Liver (tissue), 9 donors: ENCODE measurements around the gene CD46. TPM values are rescaled to one million over a fixed set of nuclear protein-coding genes. Genes with fewer than 3 reads are reported as not detected.

Experiments
- DNase-seq: peaks from one replicate; pipeline ENCODE4 v3.0.0-alpha.2; 2017; ENCODE audit warnings: low spot score
- H3K27ac ChIP-seq, 2 donors: one replicate each; pipeline ENCODE4 v1.7.0; 2013; ENCODE audit warnings: inconsistent platforms in 2 of 2, low read length in 2 of 2, control low read depth in 1 of 2, low read depth in 1 of 2, mild to moderate bottlenecking in 1 of 2
- H3K27me3 ChIP-seq, 4 donors: one replicate each; pipeline versions ENCODE4 v1.6.1 to v1.7.0; 2013; ENCODE audit warnings: low read length in 3 of 4, inconsistent platforms in 1 of 4, mild to moderate bottlenecking in 1 of 4, moderate library complexity in 1 of 4; ENCODE audit not compliant: control insufficient read depth in 4 of 4, insufficient read depth in 4 of 4
- H3K36me3 ChIP-seq, 4 donors: one replicate each; pipeline versions ENCODE4 v1.6.1 to v1.7.0; 2013; ENCODE audit warnings: low read length in 3 of 4, mild to moderate bottlenecking in 3 of 4, low read depth in 1 of 4, moderate library complexity in 1 of 4; ENCODE audit not compliant: control insufficient read depth in 4 of 4, insufficient read depth in 3 of 4
- H3K4me1 ChIP-seq, 4 donors: one replicate each; pipeline versions ENCODE4 v1.6.1 to v1.7.0; 2013; ENCODE audit warnings: low read length in 3 of 4, mild to moderate bottlenecking in 3 of 4, moderate library complexity in 1 of 4; ENCODE audit not compliant: control insufficient read depth in 4 of 4, insufficient read depth in 4 of 4
- H3K4me3 ChIP-seq, 3 donors: one replicate each; pipeline versions ENCODE4 v1.6.1 to v1.7.0; 2013; ENCODE audit warnings: low read length in 3 of 3, control low read depth in 1 of 3, low read depth in 1 of 3, mild to moderate bottlenecking in 1 of 3
- H3K9ac ChIP-seq, 2 donors: one replicate each; pipeline ENCODE4 v1.7.0; 2013; ENCODE audit warnings: low read length in 2 of 2, mild to moderate bottlenecking in 2 of 2, moderate library complexity in 2 of 2, control low read depth in 1 of 2, low read depth in 1 of 2
- H3K9me3 ChIP-seq, 4 donors: one replicate each; pipeline versions ENCODE4 v1.6.1 to v1.7.0; 2013; ENCODE audit warnings: low read length in 3 of 4; ENCODE audit not compliant: control insufficient read depth in 4 of 4
- ATF3 ChIP-seq: IDR thresholded peaks from 2 replicates; pipeline ENCODE4 v1.6.1; 2016; ENCODE audit warnings: antibody characterized with exemption
- EGR1 ChIP-seq, 2 donors: IDR thresholded peaks; 2 replicates each; pipeline ENCODE4 v1.6.1; 2016 to 2018; ENCODE audit warnings: antibody characterized with exemption in 2 of 2, low read depth in 2 of 2
- FOXA1 ChIP-seq: IDR thresholded peaks from 2 replicates; pipeline ENCODE4 v1.6.1; 2016; ENCODE audit warnings: antibody characterized with exemption
- FOXA2 ChIP-seq: IDR thresholded peaks from 2 replicates; pipeline ENCODE4 v1.6.1; 2016; ENCODE audit warnings: antibody characterized with exemption
- GABPA ChIP-seq, 2 donors: IDR thresholded peaks in 1 of 2; conservative IDR thresholded peaks in 1 of 2; 2 replicates each; pipeline ENCODE4 v1.6.1; 2016; ENCODE audit warnings: antibody characterized with exemption in 2 of 2, mild to moderate bottlenecking in 1 of 2, moderate library complexity in 1 of 2
- HNF4A ChIP-seq, 2 donors: conservative IDR thresholded peaks; 2 replicates each; pipeline ENCODE4 v1.6.1; 2016; ENCODE audit warnings: antibody characterized with exemption in 2 of 2, mild to moderate bottlenecking in 2 of 2
- HNF4G ChIP-seq: IDR thresholded peaks from 2 replicates; pipeline ENCODE4 v1.6.1; 2016; ENCODE audit warnings: antibody characterized with exemption
- JUND ChIP-seq, 2 donors: IDR thresholded peaks; 2 replicates each; pipeline ENCODE4 v1.6.1; 2016; ENCODE audit warnings: antibody characterized with exemption in 2 of 2
- MAX ChIP-seq: IDR thresholded peaks from 2 replicates; pipeline ENCODE4 v1.6.1; 2016; ENCODE audit warnings: antibody characterized with exemption
- NR2F2 ChIP-seq: IDR thresholded peaks from 2 replicates; pipeline ENCODE4 v1.6.1; 2016; ENCODE audit warnings: antibody characterized with exemption
- RAD21 ChIP-seq, 2 donors: IDR thresholded peaks; 2 replicates each; pipeline ENCODE4 v1.6.1; 2016; ENCODE audit warnings: antibody characterized with exemption in 2 of 2, mild to moderate bottlenecking in 2 of 2
- RXRA ChIP-seq, 2 donors: IDR thresholded peaks; 2 replicates each; pipeline ENCODE4 v1.6.1; 2017 to 2018; ENCODE audit warnings: antibody characterized with exemption in 2 of 2, mild to moderate bottlenecking in 1 of 2
- SP1 ChIP-seq: IDR thresholded peaks from 2 replicates; pipeline ENCODE4 v1.6.1; 2018; ENCODE audit warnings: antibody characterized with exemption, mild to moderate bottlenecking
- TAF1 ChIP-seq: conservative IDR thresholded peaks from 2 replicates; pipeline ENCODE4 v1.6.1; 2016; ENCODE audit warnings: antibody characterized with exemption, mild to moderate bottlenecking
- YY1 ChIP-seq: IDR thresholded peaks from 2 replicates; pipeline ENCODE4 v1.6.1; 2016; ENCODE audit warnings: antibody characterized with exemption, mild to moderate bottlenecking
- WGBS: extraction: QIAGEN DNeasy Blood & Tissue Kit; methylation state at CpG from one replicate; pipeline ENCODE4 v1.1.7; 2013; 5-methylcytosine and 5-hydroxymethylcytosine counted together
- polyA plus RNA-seq, 2 donors: library from polyadenylated mRNA; stranded (reverse) in 1 of 2; unstranded in 1 of 2; fragments of 200-250 nt in 1 of 2; fragments of >200 nt in 1 of 2; fragmentation: Nextera tagmentation in 1 of 2; extraction: Ambion mirVana in 1 of 2; gene quantifications; one replicate each; pipeline versions ENCODE4 v1.2.1 to v1.2.3, GENCODE V29; 2013 to 2015
- total RNA-seq, 2 donors: library from RNA; depleted of rRNA; stranded (reverse); fragments of >200 nt; gene quantifications; one replicate each; pipeline ENCODE4 v1.2.3, GENCODE V29; 2014
- TF ChIP-seq, protein P1 (sequence below): IDR thresholded peaks from 2 replicates; pipeline ENCODE4 v1.6.1; 2016; ENCODE audit warnings: antibody characterized with exemption
- TF ChIP-seq, protein P2 (sequence below): fragments of 150-350 bp; IDR thresholded peaks from 2 replicates; pipeline ENCODE4 v1.5.1; 2017; ENCODE audit warnings: improper control_type of control experiment, low read depth, low read length; ENCODE audit not compliant: missing input control
- donor health status: healthy.
- donor health status: healthy.
- donor health status: healthy.
- donor health status: healthy.
- donor health status: healthy.

CD46 gene
- total and polyA plus RNA-seq, 4 donors: 71.3 to 177 (median 121) TPM

DNA sequence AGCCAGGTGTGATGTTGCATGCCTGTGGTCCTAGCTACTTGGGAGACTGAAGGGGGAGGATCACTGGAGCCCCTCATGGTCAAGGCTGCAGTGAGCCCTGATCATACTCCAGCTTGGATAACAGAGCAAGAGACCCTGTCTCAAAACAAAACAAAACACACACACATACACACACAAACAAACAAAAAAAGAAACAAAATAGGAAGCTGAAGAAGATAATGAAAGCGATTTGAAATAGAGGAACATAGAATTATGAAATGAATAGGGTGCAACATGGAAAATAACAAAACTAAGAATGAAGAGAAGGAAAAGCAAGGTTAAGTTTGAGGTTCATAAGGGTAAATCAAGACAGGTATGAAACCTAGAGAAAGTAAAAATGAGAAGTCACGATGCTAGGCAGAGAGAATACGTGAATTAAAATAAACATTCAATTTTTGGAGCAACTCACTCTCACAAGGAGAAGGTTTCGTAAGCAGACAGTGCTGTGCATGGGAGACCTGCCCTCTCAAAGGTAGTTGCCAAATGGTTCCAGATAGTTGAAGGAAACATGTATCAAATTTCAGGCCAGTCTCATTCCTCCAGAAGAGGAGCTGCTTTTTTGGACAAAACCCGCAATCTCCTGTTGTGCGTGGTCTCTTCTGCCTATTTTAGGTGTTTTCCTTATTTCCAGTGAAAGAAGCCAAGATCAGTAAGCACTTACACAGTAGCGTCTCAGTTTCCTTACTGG, 3.3 kb downstream of the CD46 start:
- Histone ChIP-seq H3K36me3 (peaks cover 0 to 18% (median 14%) of the 10 kb centered on the region in 4 donors), H3K4me3 (no peak overlapping the region), H3K27ac (peak overlapping the region; percentile 45 to 51), H3K4me1 (peaks cover 6 to 37% (median 28%) of the 10 kb centered on the region in 4 donors), H3K27me3 (no peaks in the 10 kb centered on the region), H3K9me3 (no peaks in the 10 kb centered on the region), H3K9ac (peak overlapping the region in 1 of 2 donors; percentile 42)
- WGBS: 48% methylated on average over 7 of the region's 7 CpGs
- no peak for DNase-seq
- TF ChIP-seq TAF1 (no peak), NR2F2 (no peak), SP1 (no peak), EGR1 (IDR thresholded peaks at IDR 0.05; ENCODE audit: low read depth in 2 of 2) (no peak), HNF4A (conservative IDR thresholded peaks at IDR 0.05) (peak in 1 of 2 donors; percentile 14)
- TF ChIP-seq, protein P1, sequence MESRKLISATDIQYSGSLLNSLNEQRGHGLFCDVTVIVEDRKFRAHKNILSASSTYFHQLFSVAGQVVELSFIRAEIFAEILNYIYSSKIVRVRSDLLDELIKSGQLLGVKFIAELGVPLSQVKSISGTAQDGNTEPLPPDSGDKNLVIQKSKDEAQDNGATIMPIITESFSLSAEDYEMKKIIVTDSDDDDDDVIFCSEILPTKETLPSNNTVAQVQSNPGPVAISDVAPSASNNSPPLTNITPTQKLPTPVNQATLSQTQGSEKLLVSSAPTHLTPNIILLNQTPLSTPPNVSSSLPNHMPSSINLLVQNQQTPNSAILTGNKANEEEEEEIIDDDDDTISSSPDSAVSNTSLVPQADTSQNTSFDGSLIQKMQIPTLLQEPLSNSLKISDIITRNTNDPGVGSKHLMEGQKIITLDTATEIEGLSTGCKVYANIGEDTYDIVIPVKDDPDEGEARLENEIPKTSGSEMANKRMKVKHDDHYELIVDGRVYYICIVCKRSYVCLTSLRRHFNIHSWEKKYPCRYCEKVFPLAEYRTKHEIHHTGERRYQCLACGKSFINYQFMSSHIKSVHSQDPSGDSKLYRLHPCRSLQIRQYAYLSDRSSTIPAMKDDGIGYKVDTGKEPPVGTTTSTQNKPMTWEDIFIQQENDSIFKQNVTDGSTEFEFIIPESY: no peak

DNA sequence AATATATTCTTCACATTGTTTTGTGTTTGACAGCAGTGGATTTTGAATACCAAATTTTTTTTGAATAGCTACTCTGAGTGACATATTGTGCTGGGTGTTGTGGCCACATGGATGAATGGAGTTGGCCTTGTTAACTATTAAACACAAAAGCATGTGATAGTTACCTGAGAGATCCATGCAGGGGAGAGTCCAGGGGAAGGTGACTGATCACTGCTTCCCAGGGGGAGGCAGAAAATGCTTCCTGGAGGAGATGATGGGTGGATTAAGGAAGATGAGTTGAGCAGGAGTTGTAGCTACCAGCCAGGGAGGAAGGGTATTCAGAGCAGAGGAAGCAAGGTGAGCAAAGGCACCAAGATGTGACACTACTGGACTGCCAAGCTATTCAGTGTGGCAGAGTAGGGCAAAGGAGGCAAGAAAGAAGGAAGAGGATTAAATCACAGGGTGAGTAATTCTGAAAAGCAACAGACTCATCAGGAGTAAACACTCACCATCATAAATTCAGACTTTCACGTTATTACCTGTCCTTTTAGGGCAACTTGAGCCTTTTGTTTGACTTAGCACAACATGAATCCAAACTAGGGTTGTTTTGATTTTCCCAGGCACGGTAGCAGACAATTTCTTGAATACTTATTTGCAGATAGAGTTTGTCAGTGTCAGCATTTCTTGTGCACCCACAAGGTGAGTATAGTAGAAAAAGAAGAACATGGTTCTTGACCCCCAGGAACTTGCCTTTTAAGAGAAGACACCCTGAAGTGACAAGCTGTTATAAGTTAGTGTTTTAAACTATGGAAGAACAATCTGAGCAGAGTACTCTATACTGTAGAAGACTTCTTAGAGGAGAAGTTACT, 4.2 kb downstream of the CD46 start:
- no peak overlapping the region for H3K4me3 ChIP-seq
- peaks cover 6 to 34% (median 28%) of the 10 kb centered on the region in 4 donors for H3K4me1 ChIP-seq
- H3K27me3 ChIP-seq: no peaks in the 10 kb centered on the region
- H3K9me3 ChIP-seq: no peaks in the 10 kb centered on the region
- peaks cover 0 to 24% (median 20%) of the 10 kb centered on the region in 4 donors for H3K36me3 ChIP-seq
- H3K9ac ChIP-seq: no peak overlapping the region
- peak overlapping the region; percentile 45 to 51 for H3K27ac ChIP-seq
- 28% methylated on average over 2 of the region's 2 CpGs for WGBS
- no peak for DNase-seq
- peak in 1 of 2 donors; percentile 16 for TF ChIP-seq HNF4A (conservative IDR thresholded peaks at IDR 0.05)
- TF ChIP-seq GABPA (IDR thresholded peaks at IDR 0.05 in 1 of 2, conservative IDR thresholded peaks at IDR 0.05 in 1 of 2): no peak

- Histone ChIP-seq H3K4me1 (peaks cover 0 to 2% (median 0%) of the 10 kb centered on the region in 4 donors), H3K9me3 (no peaks in the 10 kb centered on the region), H3K27me3 (no peaks in the 10 kb centered on the region), H3K36me3 (peaks cover 7 to 65% (median 52%) of the 10 kb centered on the region in 4 donors), H3K4me3 (no peak overlapping the region), H3K9ac (no peak overlapping the region), H3K27ac (no peak overlapping the region)
- DNase-seq: no peak
- WGBS: 90% methylated on average over 13 of the region's 13 CpGs
- TF ChIP-seq JUND (IDR thresholded peaks at IDR 0.05) (no peak), YY1 (no peak), HNF4G (no peak), FOXA1 (no peak), RAD21 (IDR thresholded peaks at IDR 0.05) (no peak), ATF3 (no peak), EGR1 (IDR thresholded peaks at IDR 0.05; ENCODE audit: low read depth in 2 of 2) (no peak), RXRA (IDR thresholded peaks at IDR 0.05) (no peak), NR2F2 (no peak), HNF4A (conservative IDR thresholded peaks at IDR 0.05) (no peak), FOXA2 (no peak), MAX (no peak)
- TF ChIP-seq, protein P1: no peak
- TF ChIP-seq, protein P2, sequence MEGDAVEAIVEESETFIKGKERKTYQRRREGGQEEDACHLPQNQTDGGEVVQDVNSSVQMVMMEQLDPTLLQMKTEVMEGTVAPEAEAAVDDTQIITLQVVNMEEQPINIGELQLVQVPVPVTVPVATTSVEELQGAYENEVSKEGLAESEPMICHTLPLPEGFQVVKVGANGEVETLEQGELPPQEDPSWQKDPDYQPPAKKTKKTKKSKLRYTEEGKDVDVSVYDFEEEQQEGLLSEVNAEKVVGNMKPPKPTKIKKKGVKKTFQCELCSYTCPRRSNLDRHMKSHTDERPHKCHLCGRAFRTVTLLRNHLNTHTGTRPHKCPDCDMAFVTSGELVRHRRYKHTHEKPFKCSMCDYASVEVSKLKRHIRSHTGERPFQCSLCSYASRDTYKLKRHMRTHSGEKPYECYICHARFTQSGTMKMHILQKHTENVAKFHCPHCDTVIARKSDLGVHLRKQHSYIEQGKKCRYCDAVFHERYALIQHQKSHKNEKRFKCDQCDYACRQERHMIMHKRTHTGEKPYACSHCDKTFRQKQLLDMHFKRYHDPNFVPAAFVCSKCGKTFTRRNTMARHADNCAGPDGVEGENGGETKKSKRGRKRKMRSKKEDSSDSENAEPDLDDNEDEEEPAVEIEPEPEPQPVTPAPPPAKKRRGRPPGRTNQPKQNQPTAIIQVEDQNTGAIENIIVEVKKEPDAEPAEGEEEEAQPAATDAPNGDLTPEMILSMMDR: no peak
Observed at GRCh38 chr1:207762622-207763021, 10.8 kb downstream of the CD46 start.
